ENCODE data around the gene OTX2.

DNA sequence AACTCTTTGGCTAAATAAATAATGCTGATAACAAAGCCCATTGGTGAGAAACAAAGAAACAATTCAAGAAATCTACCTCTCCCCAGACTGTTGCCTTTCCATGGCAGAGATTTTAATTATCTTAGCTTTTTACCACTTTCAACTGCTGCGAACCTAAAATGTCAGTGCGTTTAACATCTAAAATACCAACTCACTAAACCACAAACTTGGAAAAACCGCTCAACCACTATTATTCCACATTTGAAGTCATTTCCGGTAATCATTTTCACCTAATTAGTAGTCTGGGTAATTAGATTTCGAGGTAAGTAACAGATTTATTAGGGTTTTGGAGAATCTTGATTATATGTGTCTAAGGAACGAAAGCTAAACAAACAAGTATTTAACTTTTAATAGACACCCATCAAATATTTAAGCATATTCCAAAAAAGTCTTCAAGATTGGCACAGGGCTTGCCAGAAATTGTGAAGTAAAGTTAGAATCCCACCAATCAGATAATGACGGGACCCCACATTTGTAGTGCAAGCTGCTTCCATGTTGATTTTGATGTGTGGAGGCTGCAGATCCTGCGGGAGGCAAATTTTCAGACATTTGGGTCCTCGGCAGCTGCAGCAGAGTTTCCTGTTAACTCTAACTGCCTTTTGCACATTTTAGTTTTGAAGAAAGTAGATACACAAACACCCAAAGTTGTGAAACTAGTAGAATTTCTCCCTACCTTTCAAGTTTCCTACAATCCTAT lies 4.1 kb downstream of the OTX2 start:
- TF ChIP-seq, protein P1, sequence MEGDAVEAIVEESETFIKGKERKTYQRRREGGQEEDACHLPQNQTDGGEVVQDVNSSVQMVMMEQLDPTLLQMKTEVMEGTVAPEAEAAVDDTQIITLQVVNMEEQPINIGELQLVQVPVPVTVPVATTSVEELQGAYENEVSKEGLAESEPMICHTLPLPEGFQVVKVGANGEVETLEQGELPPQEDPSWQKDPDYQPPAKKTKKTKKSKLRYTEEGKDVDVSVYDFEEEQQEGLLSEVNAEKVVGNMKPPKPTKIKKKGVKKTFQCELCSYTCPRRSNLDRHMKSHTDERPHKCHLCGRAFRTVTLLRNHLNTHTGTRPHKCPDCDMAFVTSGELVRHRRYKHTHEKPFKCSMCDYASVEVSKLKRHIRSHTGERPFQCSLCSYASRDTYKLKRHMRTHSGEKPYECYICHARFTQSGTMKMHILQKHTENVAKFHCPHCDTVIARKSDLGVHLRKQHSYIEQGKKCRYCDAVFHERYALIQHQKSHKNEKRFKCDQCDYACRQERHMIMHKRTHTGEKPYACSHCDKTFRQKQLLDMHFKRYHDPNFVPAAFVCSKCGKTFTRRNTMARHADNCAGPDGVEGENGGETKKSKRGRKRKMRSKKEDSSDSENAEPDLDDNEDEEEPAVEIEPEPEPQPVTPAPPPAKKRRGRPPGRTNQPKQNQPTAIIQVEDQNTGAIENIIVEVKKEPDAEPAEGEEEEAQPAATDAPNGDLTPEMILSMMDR (conservative IDR thresholded peaks at IDR 0.05; ENCODE audit: low read depth, low read length) = no peak
- TF ChIP-seq CEBPB (IDR thresholded peaks at IDR 0.05; ENCODE audit: low read depth, low read length) (no peak), RFX5 (IDR thresholded peaks at IDR 0.05; ENCODE audit: low read depth, low read length) (no peak), POLR2A (IDR thresholded peaks at IDR 0.05; ENCODE audit: low read depth, low read length) (no peak), BHLHE40 (IDR thresholded peaks at IDR 0.05; ENCODE audit: low read depth, low read length) (no peak), RCOR1 (IDR thresholded peaks at IDR 0.05; ENCODE audit: insufficient replicate concordance, low read length) (no peak), MAFK (IDR thresholded peaks at IDR 0.05; ENCODE audit: low read depth, low read length) (no peak), RAD21 (IDR thresholded peaks at IDR 0.05; ENCODE audit: low read length) (no peak), FOS (IDR thresholded peaks at IDR 0.05; ENCODE audit: low read depth, low read length) (no peak), CHD1 (IDR thresholded peaks at IDR 0.05; ENCODE audit: low read depth, low read length) (no peak), MXI1 (IDR thresholded peaks at IDR 0.05; ENCODE audit: borderline replicate concordance, low read depth, low read length) (no peak)
- TF ChIP-seq, protein P2, sequence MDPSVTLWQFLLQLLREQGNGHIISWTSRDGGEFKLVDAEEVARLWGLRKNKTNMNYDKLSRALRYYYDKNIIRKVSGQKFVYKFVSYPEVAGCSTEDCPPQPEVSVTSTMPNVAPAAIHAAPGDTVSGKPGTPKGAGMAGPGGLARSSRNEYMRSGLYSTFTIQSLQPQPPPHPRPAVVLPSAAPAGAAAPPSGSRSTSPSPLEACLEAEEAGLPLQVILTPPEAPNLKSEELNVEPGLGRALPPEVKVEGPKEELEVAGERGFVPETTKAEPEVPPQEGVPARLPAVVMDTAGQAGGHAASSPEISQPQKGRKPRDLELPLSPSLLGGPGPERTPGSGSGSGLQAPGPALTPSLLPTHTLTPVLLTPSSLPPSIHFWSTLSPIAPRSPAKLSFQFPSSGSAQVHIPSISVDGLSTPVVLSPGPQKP (IDR thresholded peaks at IDR 0.05; ENCODE audit: borderline replicate concordance, low read depth, low read length) = no peak
- TF ChIP-seq, protein P3, sequence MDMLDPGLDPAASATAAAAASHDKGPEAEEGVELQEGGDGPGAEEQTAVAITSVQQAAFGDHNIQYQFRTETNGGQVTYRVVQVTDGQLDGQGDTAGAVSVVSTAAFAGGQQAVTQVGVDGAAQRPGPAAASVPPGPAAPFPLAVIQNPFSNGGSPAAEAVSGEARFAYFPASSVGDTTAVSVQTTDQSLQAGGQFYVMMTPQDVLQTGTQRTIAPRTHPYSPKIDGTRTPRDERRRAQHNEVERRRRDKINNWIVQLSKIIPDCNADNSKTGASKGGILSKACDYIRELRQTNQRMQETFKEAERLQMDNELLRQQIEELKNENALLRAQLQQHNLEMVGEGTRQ (IDR thresholded peaks at IDR 0.05; ENCODE audit: low read depth, low read length) = no peak

All from IMR-90 (cell line).